GM12875 (cell line): ENCODE data around the gene C9orf78.

Experiments
- H3K4me3 ChIP-seq: one replicate; pipeline ENCODE4 v1.5.1; 2011; ENCODE audit warnings: low read depth, low read length, control low read depth
- CTCF ChIP-seq: IDR thresholded peaks from 2 replicates; pipeline ENCODE4 v1.5.1; 2011; ENCODE audit warnings: low read depth, mild to moderate bottlenecking, control low read depth, inconsistent platforms, low read length, moderate library complexity, borderline replicate concordance; ENCODE audit not compliant: insufficient read depth

C9orf78 gene

GRCh38 chr9:129835128-129835859, at the start of gene C9orf78, which contains the start of gene USP20:
TSS of gene C9orf78 (minus strand) at chr9:129835275. CDS start at chr9:129835221, 54 bp downstream.
TSS of gene USP20 (plus strand) at chr9:129835458. CDS start at chr9:129852556, 17,098 bp downstream.
- no peak for TF ChIP-seq CTCF

GRCh38 chr9:129884220-129885017, 49.3 kb upstream of the C9orf78 start:
- TF ChIP-seq CTCF = no peak
- H3K4me3 ChIP-seq = peak overlapping the region; percentile 44

More at GRCh38 chr9:129835128-129835859, at the start of gene C9orf78, which contains the start of gene USP20:
- H3K4me3 ChIP-seq = peak within 1 kb of the TSS; percentile 99

- H3K4me3 ChIP-seq = no peak overlapping the region
- TF ChIP-seq CTCF = no peak
These were observed 46.7 kb upstream of the C9orf78 start for GRCh38 chr9:129881547-129882324.

- TF ChIP-seq CTCF = no peak
- no peak overlapping the region for H3K4me3 ChIP-seq
These were observed 45.8 kb upstream of the C9orf78 start for GRCh38 chr9:129880654-129881546.

- no peak overlapping the region for H3K4me3 ChIP-seq
- TF ChIP-seq CTCF = no peak
These were observed 45.0 kb upstream of the C9orf78 start for GRCh38 chr9:129879991-129880653.
